HEK293T (cell line): Measurements from ENCODE around the gene RAB44.

Experiments
- ARNT ChIP-seq: fragments of 450-650 bp; IDR thresholded peaks from 2 replicates; pipeline ENCODE4 v1.6.1; 2017; ENCODE audit warnings: mild to moderate bottlenecking
- BHLHE40 ChIP-seq: fragments of 450-650 bp; IDR thresholded peaks from 2 replicates; pipeline ENCODE4 v1.6.1; 2016; ENCODE audit warnings: mild to moderate bottlenecking, moderate library complexity, borderline replicate concordance
- FOXA1 ChIP-seq: fragments of 450-650 bp; IDR thresholded peaks from 2 replicates; pipeline ENCODE4 v1.6.1; 2016; ENCODE audit warnings: mild to moderate bottlenecking
- FOXK2 ChIP-seq: fragments of 450-650 bp; IDR thresholded peaks from 2 replicates; pipeline ENCODE4 v1.6.1; 2016; ENCODE audit warnings: mild to moderate bottlenecking
- FOXM1 ChIP-seq: fragments of 450-650 bp; IDR thresholded peaks from 2 replicates; pipeline ENCODE4 v1.6.1; 2017; ENCODE audit warnings: mild to moderate bottlenecking, borderline replicate concordance
- L3MBTL2 ChIP-seq: fragments of 450-650 bp; conservative IDR thresholded peaks from 2 replicates; pipeline ENCODE4 v1.6.1; 2016; ENCODE audit warnings: mild to moderate bottlenecking
- SP1 ChIP-seq: fragments of 450-650 bp; IDR thresholded peaks from 2 replicates; pipeline ENCODE4 v1.6.1; 2017
- TARDBP ChIP-seq: fragments of 450-650 bp; IDR thresholded peaks from 2 replicates; pipeline ENCODE4 v1.6.1; 2016
- ZNF384 ChIP-seq: fragments of 450-650 bp; IDR thresholded peaks from 2 replicates; pipeline ENCODE4 v1.6.1; 2016

DNA sequence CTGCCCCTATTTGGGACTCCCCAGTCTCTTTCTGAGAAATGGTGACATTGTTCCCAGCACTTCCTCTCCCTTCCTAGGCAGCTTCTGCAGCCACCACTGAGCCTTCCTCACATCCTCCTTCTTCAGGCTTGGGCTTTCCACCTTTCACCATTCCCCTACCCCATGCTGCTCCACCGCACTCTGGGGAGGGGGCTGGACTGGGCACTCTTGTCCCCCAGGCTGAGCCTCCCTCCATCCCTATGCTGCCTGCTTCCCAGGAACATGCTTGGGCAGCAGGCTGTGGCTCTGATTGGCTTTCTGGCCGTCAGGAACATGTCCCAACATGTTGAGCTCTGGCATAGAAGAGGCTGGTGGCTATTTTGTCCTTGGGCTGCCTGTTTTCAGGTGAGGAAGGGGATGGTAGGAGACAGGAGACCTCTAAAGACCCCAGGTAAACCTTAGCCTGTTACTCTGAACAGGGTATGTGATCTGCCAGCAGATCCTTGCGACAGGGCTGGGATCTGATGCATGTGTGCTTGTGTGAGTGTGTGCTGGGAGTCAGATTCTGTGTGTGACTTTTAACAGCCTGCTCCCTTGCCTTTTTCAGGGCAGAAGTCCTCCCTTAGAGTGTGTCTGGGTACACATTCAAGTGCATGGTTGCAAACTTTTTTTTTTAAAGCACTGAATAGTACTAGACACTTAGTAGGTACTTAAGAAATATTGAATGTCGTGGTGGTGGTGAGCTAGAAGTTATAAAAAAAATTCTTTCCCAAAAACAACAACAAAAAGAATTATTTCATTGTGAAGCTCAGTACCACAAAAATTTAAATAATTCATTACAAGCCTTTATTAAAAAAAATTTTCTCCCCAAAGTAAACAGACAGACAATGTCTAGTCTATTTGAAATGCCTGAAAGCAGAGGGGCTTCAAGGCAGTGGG, 21.2 kb upstream of the RAB44 start:
- no peak for TF ChIP-seq BHLHE40
- no peak for TF ChIP-seq FOXA1
- TF ChIP-seq ZNF384: no peak
- TF ChIP-seq TARDBP: no peak
- no peak for TF ChIP-seq SP1
- no peak for TF ChIP-seq L3MBTL2
- TF ChIP-seq FOXM1: no peak
- TF ChIP-seq ARNT: no peak
- no peak for TF ChIP-seq FOXK2
